HG02678 (cell line): ENCODE measurements around the gene BBOX1.
"Not testable (repeated sequence)": the region's sequence is repeated elsewhere in the genome, so short reads cannot be mapped to it uniquely, and the experiment has no call there.

Experiments
- ATAC-seq: cut with Tn5 transposase; IDR thresholded peaks from one replicate; pipeline ENCODE4 v1.9.1; 2021; ENCODE audit warnings: mild to moderate bottlenecking, moderate library complexity; ENCODE audit not compliant: unreplicated experiment

Gene BBOX1

GRCh38 chr11:27083241-27083640 is 42.6 kb downstream of the BBOX1 start:
- ATAC-seq = no peak

GRCh38 chr11:27083782-27084181 is 43.2 kb downstream of the BBOX1 start:
- ATAC-seq = no peak

- ATAC-seq = no peak
Measured at GRCh38 chr11:27084518-27084917, 43.9 kb downstream of the BBOX1 start.

- no peak for ATAC-seq
Measured at GRCh38 chr11:27085111-27085510, 44.5 kb downstream of the BBOX1 start.

- ATAC-seq = no peak
Measured at GRCh38 chr11:27085605-27086004, 45.0 kb downstream of the BBOX1 start.

GRCh38 chr11:27087432-27087831 is 46.8 kb downstream of the BBOX1 start:
- ATAC-seq = no peak

GRCh38 chr11:27088353-27088752 is 47.7 kb downstream of the BBOX1 start:
- ATAC-seq = no peak

GRCh38 chr11:27089746-27090145 is 49.1 kb downstream of the BBOX1 start:
- no peak for ATAC-seq

GRCh38 chr11:27090357-27090948 is 49.8 kb downstream of the BBOX1 start:
- not testable (repeated sequence) for ATAC-seq

- no peak for ATAC-seq
Measured at GRCh38 chr11:27094120-27094519, 53.5 kb downstream of the BBOX1 start.

GRCh38 chr11:27095059-27095458 is 54.4 kb downstream of the BBOX1 start:
- no peak for ATAC-seq

GRCh38 chr11:27095887-27096286 is 55.3 kb downstream of the BBOX1 start:
- ATAC-seq = no peak

GRCh38 chr11:27097551-27097950 is 56.9 kb downstream of the BBOX1 start:
- ATAC-seq = no peak

- no peak for ATAC-seq
Measured at GRCh38 chr11:27100534-27100933, 59.9 kb downstream of the BBOX1 start.

GRCh38 chr11:27107548-27107947 is 66.9 kb downstream of the BBOX1 start:
- no peak for ATAC-seq

GRCh38 chr11:27108809-27109208 is 68.2 kb downstream of the BBOX1 start:
- ATAC-seq = no peak

GRCh38 chr11:27111896-27112295 is 71.3 kb downstream of the BBOX1 start:
- no peak for ATAC-seq

- no peak for ATAC-seq
Measured at GRCh38 chr11:27112946-27113345, 72.3 kb downstream of the BBOX1 start.

- no peak for ATAC-seq
Measured at GRCh38 chr11:27115051-27115650, 74.5 kb downstream of the BBOX1 start.

- no peak for ATAC-seq
Measured at GRCh38 chr11:27116684-27117083, 76.1 kb downstream of the BBOX1 start.

- ATAC-seq = no peak
Measured at GRCh38 chr11:27118371-27118770, 77.8 kb downstream of the BBOX1 start.

- no peak for ATAC-seq
Measured at GRCh38 chr11:27118949-27119348, 78.3 kb downstream of the BBOX1 start.

GRCh38 chr11:27119396-27119795 is 78.8 kb downstream of the BBOX1 start:
- no peak for ATAC-seq
